CD4-positive, alpha-beta T cell (primary cell): Measurements from ENCODE around the gene FILIP1. TPM values are rescaled to one million over a fixed set of nuclear protein-coding genes. Genes with fewer than 3 reads are reported as not detected.

Experiments used
- ATAC-seq: fragments of 200-7000 bp; cut with Tn5 transposase; one replicate; pipeline ENCODE4 v1.10.0; 2022; ENCODE audit warnings: mild to moderate bottlenecking; ENCODE audit not compliant: poor library complexity
- CTCF ChIA-PET: fragments of 350-600 bp; sonication (Branson Sonifier 250); formaldehyde crosslinking; loops from one replicate; lab custom pipeline; 2021; ENCODE audit warnings: antibody characterized with exemption, inconsistent platforms; lab: Charles Lee
- POLR2A ChIA-PET: fragments of 350-600 bp; sonication (Branson Sonifier 250); formaldehyde crosslinking; loops from one replicate; lab custom pipeline; 2021; ENCODE audit warnings: antibody characterized with exemption, inconsistent platforms; lab: Charles Lee
- DNase-seq, 14 experiments: peaks; one replicate each; pipeline ENCODE4 v3.0.0-alpha.2; 2013 to 2020; ENCODE audit warnings: mixed read lengths in 2 of 14
- H3K27ac ChIP-seq, 2 donors: one replicate each; pipeline versions ENCODE4 v1.5.1 to v1.7.0; 2013; ENCODE audit warnings: low read length in 2 of 2, low read depth in 1 of 2, mild to moderate bottlenecking in 1 of 2
- H3K27me3 ChIP-seq, 2 experiments: 1 replicate in 1 of 2; 2 replicates in 1 of 2; pipeline versions ENCODE4 v1.6.1 to v1.7.0; 2013; ENCODE audit warnings: low read length in 2 of 2, control low read depth in 1 of 2, mild to moderate bottlenecking in 1 of 2, moderate library complexity in 1 of 2; ENCODE audit not compliant: insufficient read depth in 2 of 2, control insufficient read depth in 1 of 2
- H3K36me3 ChIP-seq: one replicate; pipeline ENCODE4 v1.6.1; 2013; ENCODE audit warnings: low read length, control low read depth; ENCODE audit not compliant: insufficient read depth
- H3K4me1 ChIP-seq: one replicate; pipeline ENCODE4 v1.6.1; 2013; ENCODE audit warnings: low read length, control low read depth; ENCODE audit not compliant: insufficient read depth
- H3K4me3 ChIP-seq: one replicate; pipeline ENCODE4 v1.5.1; 2013; ENCODE audit warnings: mild to moderate bottlenecking, low read length, moderate library complexity
- H3K9me3 ChIP-seq, 2 experiments: 1 replicate in 1 of 2; 2 replicates in 1 of 2; pipeline versions ENCODE4 v1.6.1 to v1.7.0; 2013; ENCODE audit warnings: low read length in 2 of 2, mild to moderate bottlenecking in 2 of 2, control low read depth in 1 of 2, moderate library complexity in 1 of 2; ENCODE audit not compliant: control insufficient read depth in 1 of 2, insufficient read depth in 1 of 2
- H3K27ac Mint-ChIP-seq: one replicate; pipeline ENCODE4 v1.8.0; 2020; ENCODE audit warnings: mixed read lengths
- H3K27me3 Mint-ChIP-seq: one replicate; pipeline ENCODE4 v1.8.0; 2021; ENCODE audit warnings: mixed read lengths
- H3K36me3 Mint-ChIP-seq: one replicate; pipeline ENCODE4 v1.8.0; 2021; ENCODE audit warnings: low read depth, mixed read lengths
- H3K4me1 Mint-ChIP-seq: one replicate; pipeline ENCODE4 v1.8.0; 2021; ENCODE audit warnings: low read depth, mixed read lengths
- H3K4me3 Mint-ChIP-seq: one replicate; pipeline ENCODE4 v1.8.0; 2020; ENCODE audit warnings: mild to moderate bottlenecking, mixed read lengths
- H3K9me3 Mint-ChIP-seq: one replicate; pipeline ENCODE4 v1.8.0; 2020; ENCODE audit warnings: mixed read lengths
- CTCF ChIP-seq: fragments of 200-600 bp; IDR thresholded peaks from one replicate; pipeline ENCODE4 v1.8.0; 2022; ENCODE audit warnings: antibody characterized with exemption, mild to moderate bottlenecking
- intact Hi-C, 2 experiments: fragments of 100-400 bp; cut with DNase I in 1 of 2; cut with micrococcal nuclease in 1 of 2; formaldehyde crosslinking; loops; one replicate each; pipeline versions ENCODE4 v1.15.1 to v1.9.0; 2023 to 2025; cut with DNase I, micrococcal nuclease
- total RNA-seq, 174 experiments: library from RNA in 2 of 174; stranded (reverse) in 2 of 174; gene quantifications; one replicate each; pipeline ENCODE4 v1.2.3 and lab custom pipeline; 2021 to 2026

Gene FILIP1
- total RNA-seq, 2 experiments from 2014 or later: 0.06 TPM; not detected in 1

GRCh38 chr6:75263401-75263750 is 230.2 kb downstream of the FILIP1 start:
- peaks cover 50% of the 10 kb centered on the region for H3K36me3 ChIP-seq
- no peaks in the 10 kb centered on the region for H3K4me1 ChIP-seq
- H3K9me3 ChIP-seq: no peaks in the 10 kb centered on the region
- no peak overlapping the region for H3K4me3 ChIP-seq
- H3K27ac ChIP-seq: no peak overlapping the region
- ChIA-PET POLR2A (interaction anchor here (1.0 kb wide), 1 partner anchor 12 kb away, joined by 3 read pairs; no protein-coding TSS in a partner anchor), CTCF (no interaction called here)
- no peak overlapping the region for H3K4me3 Mint-ChIP-seq
- no peak for TF ChIP-seq CTCF
- peaks cover 70% of the 10 kb centered on the region for H3K36me3 Mint-ChIP-seq
- no peak for DNase-seq
- peaks cover 15% of the 10 kb centered on the region for H3K4me1 Mint-ChIP-seq
- no peaks in the 10 kb centered on the region for H3K27me3 ChIP-seq
- H3K9me3 Mint-ChIP-seq: no peaks in the 10 kb centered on the region
- no peak overlapping the region for H3K27ac Mint-ChIP-seq
- intact Hi-C loops: no loop called here
- no peaks in the 10 kb centered on the region for H3K27me3 Mint-ChIP-seq
- ATAC-seq: no peak

- DNase-seq (no peak), ATAC-seq (no peak)
- Histone ChIP-seq H3K9me3 (no peaks in the 10 kb centered on the region), H3K4me1 (no peaks in the 10 kb centered on the region), H3K4me3 (no peak overlapping the region), H3K36me3 (peaks cover 55% of the 10 kb centered on the region), H3K27me3 (no peaks in the 10 kb centered on the region), H3K27ac (no peak overlapping the region)
- ChIA-PET POLR2A (interaction anchor here (1.0 kb wide), 1 partner anchor 12 kb away, joined by 3 read pairs; no protein-coding TSS in a partner anchor), CTCF (no interaction called here)
- H3K9me3 Mint-ChIP-seq: no peaks in the 10 kb centered on the region
- no peak overlapping the region for H3K27ac Mint-ChIP-seq
- no peaks in the 10 kb centered on the region for H3K27me3 Mint-ChIP-seq
- no peak for TF ChIP-seq CTCF
- no peak overlapping the region for H3K4me3 Mint-ChIP-seq
- H3K36me3 Mint-ChIP-seq: peaks cover 75% of the 10 kb centered on the region
- intact Hi-C loops: no loop called here
- H3K4me1 Mint-ChIP-seq: peaks cover 11% of the 10 kb centered on the region
These were observed 230.7 kb downstream of the FILIP1 start for GRCh38 chr6:75262716-75263400.

GRCh38 chr6:75261299-75261698 is 232.3 kb downstream of the FILIP1 start:
- no peaks in the 10 kb centered on the region for H3K27me3 ChIP-seq
- H3K27me3 Mint-ChIP-seq: no peaks in the 10 kb centered on the region
- intact Hi-C loops: no loop called here
- H3K9me3 ChIP-seq: no peaks in the 10 kb centered on the region
- no peaks in the 10 kb centered on the region for H3K4me1 Mint-ChIP-seq
- TF ChIP-seq CTCF: no peak
- no peak overlapping the region for H3K27ac Mint-ChIP-seq
- peaks cover 84% of the 10 kb centered on the region for H3K36me3 Mint-ChIP-seq
- ATAC-seq: no peak
- H3K4me3 ChIP-seq: no peak overlapping the region
- H3K9me3 Mint-ChIP-seq: no peaks in the 10 kb centered on the region
- H3K4me1 ChIP-seq: no peaks in the 10 kb centered on the region
- no peak overlapping the region for H3K4me3 Mint-ChIP-seq
- ChIA-PET POLR2A (no interaction called here), CTCF (no interaction called here)
- H3K27ac ChIP-seq: no peak overlapping the region
- peaks cover 68% of the 10 kb centered on the region for H3K36me3 ChIP-seq
- no peak for DNase-seq
